ENCODE measurements around the gene NBPF6. TPM values are rescaled to one million over a fixed set of nuclear protein-coding genes. Genes with fewer than 3 reads are reported as not detected.
A peak's percentile ranks its signal among the peaks of the same experiment; 100 is the strongest.

Gene NBPF6
- polyA plus RNA-seq, 1 of the 3 experiments (the other 2 are of a cell fraction): not detected

DNA sequence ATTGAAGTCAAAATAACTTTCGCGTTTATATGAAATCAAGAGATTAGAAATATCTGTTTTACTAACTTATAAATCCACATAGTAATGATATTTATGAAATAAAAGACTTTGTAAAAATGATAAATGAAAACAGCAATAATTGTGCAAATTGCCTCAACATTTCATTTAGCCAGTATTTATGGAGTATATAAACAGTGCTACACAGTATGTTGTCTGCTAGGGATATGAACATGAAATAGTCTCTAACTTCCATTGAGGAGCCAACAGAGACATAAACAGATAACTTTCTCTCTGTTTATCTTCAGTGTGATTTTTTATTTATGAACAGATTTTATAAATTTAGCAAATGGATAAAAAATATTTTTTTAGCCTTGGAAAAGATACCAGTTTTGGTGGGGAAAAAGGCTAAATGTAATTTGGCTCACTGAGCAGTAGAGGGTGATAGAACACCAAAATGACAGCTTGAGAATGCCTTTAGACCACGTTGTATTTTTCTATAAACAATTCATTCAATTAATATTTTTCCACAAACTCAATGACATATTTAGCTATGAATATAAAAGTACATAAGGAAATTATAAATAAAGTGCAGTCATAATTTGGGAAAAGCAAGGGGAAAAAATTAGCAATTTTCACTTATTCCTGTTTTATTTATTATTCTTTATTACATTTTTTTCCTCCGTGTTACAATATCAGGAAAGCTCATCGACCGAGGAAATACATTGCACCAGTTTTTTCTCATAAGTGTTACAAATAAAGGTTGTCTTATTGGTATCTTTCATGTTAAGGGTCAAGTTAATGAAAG, 62.3 kb downstream of the NBPF6 start:
- POLR2A ChIA-PET: interaction anchor here (0.8 kb wide), 1 partner anchor 49 kb away, joined by 3 read pairs; no protein-coding TSS in a partner anchor
- no peaks in the 10 kb centered on the region for H3K9me2 ChIP-seq
- H3K9ac ChIP-seq: no peak overlapping the region
- peak; percentile 41 for DNase-seq
- 44% methylated on average over 6 of the region's 6 CpGs for WGBS (ENCODE audit: low lambda C conversion rate)
- H3K4me1 ChIP-seq (ENCODE audit: control insufficient read depth in 1 of 2, insufficient read depth in 2 of 2, low read depth in 1 of 2, low read length in 1 of 2): no peaks in the 10 kb centered on the region; a peak in 1 of 4 replicates
- no peaks in the 10 kb centered on the region for H3K27me3 ChIP-seq (ENCODE audit: insufficient read depth)
- H3K79me2 ChIP-seq (ENCODE audit: insufficient read depth): no peaks in the 10 kb centered on the region
- no peak overlapping the region for H3K27ac ChIP-seq (ENCODE audit: low read depth in 2 of 2, low read length in 1 of 2)
- CTCF ChIA-PET: interaction anchor here (0.6 to 3.4 kb wide), 35 partner anchors 10 to 735 kb away, joined by 3 to 80 read pairs (median 5); partner anchors contain the start of genes EEIG2 and PRPF38B
- peak overlapping the region; percentile 44; the same call in 1 of the 2 replicates for H3K4me2 ChIP-seq
- no peak for TF ChIP-seq CHD2 (IDR thresholded peaks at IDR 0.05; ENCODE audit: low read length, partially characterized antibody)
- no peak for TF ChIP-seq NFIC (IDR thresholded peaks at IDR 0.05; ENCODE audit: borderline replicate concordance)
- TF ChIP-seq MEF2A (IDR thresholded peaks at IDR 0.05; ENCODE audit: borderline replicate concordance, low read depth): no peak
- TF ChIP-seq MXI1 (IDR thresholded peaks at IDR 0.05; ENCODE audit: low read depth, low read length): peak; percentile 62; the same call in 1 of the 2 replicates
- TF ChIP-seq, protein P1, sequence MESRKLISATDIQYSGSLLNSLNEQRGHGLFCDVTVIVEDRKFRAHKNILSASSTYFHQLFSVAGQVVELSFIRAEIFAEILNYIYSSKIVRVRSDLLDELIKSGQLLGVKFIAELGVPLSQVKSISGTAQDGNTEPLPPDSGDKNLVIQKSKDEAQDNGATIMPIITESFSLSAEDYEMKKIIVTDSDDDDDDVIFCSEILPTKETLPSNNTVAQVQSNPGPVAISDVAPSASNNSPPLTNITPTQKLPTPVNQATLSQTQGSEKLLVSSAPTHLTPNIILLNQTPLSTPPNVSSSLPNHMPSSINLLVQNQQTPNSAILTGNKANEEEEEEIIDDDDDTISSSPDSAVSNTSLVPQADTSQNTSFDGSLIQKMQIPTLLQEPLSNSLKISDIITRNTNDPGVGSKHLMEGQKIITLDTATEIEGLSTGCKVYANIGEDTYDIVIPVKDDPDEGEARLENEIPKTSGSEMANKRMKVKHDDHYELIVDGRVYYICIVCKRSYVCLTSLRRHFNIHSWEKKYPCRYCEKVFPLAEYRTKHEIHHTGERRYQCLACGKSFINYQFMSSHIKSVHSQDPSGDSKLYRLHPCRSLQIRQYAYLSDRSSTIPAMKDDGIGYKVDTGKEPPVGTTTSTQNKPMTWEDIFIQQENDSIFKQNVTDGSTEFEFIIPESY (IDR thresholded peaks at IDR 0.05; ENCODE audit: borderline replicate concordance, low read depth): no peak
- peak; percentile 96 for TF ChIP-seq RAD21 (IDR thresholded peaks at IDR 0.05; ENCODE audit: low read length)
- peak; percentile 92 for TF ChIP-seq SMC3 (IDR thresholded peaks at IDR 0.05; ENCODE audit: low read depth, low read length)
- TF ChIP-seq, protein P2, sequence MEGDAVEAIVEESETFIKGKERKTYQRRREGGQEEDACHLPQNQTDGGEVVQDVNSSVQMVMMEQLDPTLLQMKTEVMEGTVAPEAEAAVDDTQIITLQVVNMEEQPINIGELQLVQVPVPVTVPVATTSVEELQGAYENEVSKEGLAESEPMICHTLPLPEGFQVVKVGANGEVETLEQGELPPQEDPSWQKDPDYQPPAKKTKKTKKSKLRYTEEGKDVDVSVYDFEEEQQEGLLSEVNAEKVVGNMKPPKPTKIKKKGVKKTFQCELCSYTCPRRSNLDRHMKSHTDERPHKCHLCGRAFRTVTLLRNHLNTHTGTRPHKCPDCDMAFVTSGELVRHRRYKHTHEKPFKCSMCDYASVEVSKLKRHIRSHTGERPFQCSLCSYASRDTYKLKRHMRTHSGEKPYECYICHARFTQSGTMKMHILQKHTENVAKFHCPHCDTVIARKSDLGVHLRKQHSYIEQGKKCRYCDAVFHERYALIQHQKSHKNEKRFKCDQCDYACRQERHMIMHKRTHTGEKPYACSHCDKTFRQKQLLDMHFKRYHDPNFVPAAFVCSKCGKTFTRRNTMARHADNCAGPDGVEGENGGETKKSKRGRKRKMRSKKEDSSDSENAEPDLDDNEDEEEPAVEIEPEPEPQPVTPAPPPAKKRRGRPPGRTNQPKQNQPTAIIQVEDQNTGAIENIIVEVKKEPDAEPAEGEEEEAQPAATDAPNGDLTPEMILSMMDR (IDR thresholded peaks at IDR 0.05): peak; percentile 96
- no peak for TF ChIP-seq RCOR1 (IDR thresholded peaks at IDR 0.05; ENCODE audit: low read length)
- TF ChIP-seq FOXJ3 (CRISPR knock-in tag; IDR thresholded peaks at IDR 0.05): no peak
- TF ChIP-seq GATA2 (CRISPR knock-in tag; IDR thresholded peaks at IDR 0.05): no peak
- TF ChIP-seq, protein P3, sequence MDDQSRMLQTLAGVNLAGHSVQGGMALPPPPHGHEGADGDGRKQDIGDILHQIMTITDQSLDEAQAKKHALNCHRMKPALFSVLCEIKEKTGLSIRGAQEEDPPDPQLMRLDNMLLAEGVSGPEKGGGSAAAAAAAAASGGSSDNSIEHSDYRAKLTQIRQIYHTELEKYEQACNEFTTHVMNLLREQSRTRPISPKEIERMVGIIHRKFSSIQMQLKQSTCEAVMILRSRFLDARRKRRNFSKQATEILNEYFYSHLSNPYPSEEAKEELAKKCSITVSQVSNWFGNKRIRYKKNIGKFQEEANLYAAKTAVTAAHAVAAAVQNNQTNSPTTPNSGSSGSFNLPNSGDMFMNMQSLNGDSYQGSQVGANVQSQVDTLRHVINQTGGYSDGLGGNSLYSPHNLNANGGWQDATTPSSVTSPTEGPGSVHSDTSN (IDR thresholded peaks at IDR 0.05): no peak
- no peaks in the 10 kb centered on the region for H4K20me1 ChIP-seq (ENCODE audit: insufficient read depth)
- no peaks in the 10 kb centered on the region for H3K36me3 ChIP-seq (replicated peaks in 1 of 2; ENCODE audit: control insufficient read depth in 1 of 2, insufficient read depth in 2 of 2, low read length in 1 of 2)
- peak overlapping the region in 1 of 2 experiments; percentile 37; a peak in 1 of 4 replicates for H3K4me3 ChIP-seq (ENCODE audit: low read depth in 2 of 2, low read length in 1 of 2)
- H3F3A ChIP-seq (replicated peaks; ENCODE audit: insufficient read depth): no peaks in the 10 kb centered on the region
- H2AFZ ChIP-seq (ENCODE audit: low read depth): no peak overlapping the region
- no peaks in the 10 kb centered on the region for H3K9me3 ChIP-seq
